GM12878 (cell line): ENCODE measurements around the gene PRG3. TPM values are rescaled to one million over a fixed set of nuclear protein-coding genes. Genes with fewer than 3 reads are reported as not detected.

Experiments
- ATAC-seq: fragments of 200-7000 bp; cut with Tn5 transposase; 3 replicates; pipeline ENCODE4 v1.9.1; 2020; ENCODE audit warnings: mild to moderate bottlenecking, moderate library complexity
- BruUV-seq: library from RNA; stranded (reverse); fragments of 400-500 nt; replicated peaks from 2 replicates; lab custom pipeline; 2021; lab: Mats Ljungman, UMichigan
- CTCF ChIA-PET: fragments of 300-600 bp; sonication (Branson Sonifier 250); formaldehyde crosslinking; extraction: SDS; loops from one replicate; lab custom pipeline; 2021; ENCODE audit warnings: inconsistent platforms; lab: Yijun Ruan, JAX
- POLR2A ChIA-PET: fragments of 350-600 bp; formaldehyde crosslinking; extraction: SDS; loops from one replicate; lab custom pipeline; 2021; ENCODE audit warnings: inconsistent platforms; lab: Charles Lee
- RAD21 ChIA-PET: fragments of 300-600 bp; sonication (Branson Sonifier 250); formaldehyde crosslinking; loops from one replicate; lab custom pipeline; 2023; ENCODE audit warnings: antibody characterized with exemption; ENCODE audit not compliant: unreplicated experiment; lab: Charles Lee
- SMC1A ChIA-PET: fragments of 300-600 bp; sonication (Branson Sonifier 250); formaldehyde crosslinking; loops from one replicate; lab custom pipeline; 2023; ENCODE audit not compliant: unreplicated experiment, uncharacterized antibody; lab: Charles Lee
- DNase-seq: peaks from one replicate; pipeline ENCODE4 v3.0.0-alpha.2; 2011; ENCODE audit warnings: low read depth, low spot score
- FAIRE-seq: peaks from 3 replicates; lab custom pipeline; 2011; peaks lifted over from hg19 to GRCh38; lab: Jason Lieb, UNC
- H2AFZ ChIP-seq: 2 replicates; pipeline ENCODE4 v1.6.0; 2011; ENCODE audit warnings: low read depth, low read length, control low read depth; ENCODE audit not compliant: control insufficient read depth
- H3K27ac ChIP-seq: 2 replicates; pipeline ENCODE4 v1.5.1; 2011; ENCODE audit warnings: control low read depth; ENCODE audit not compliant: control insufficient read depth, insufficient read depth
- H3K27me3 ChIP-seq, 2 experiments: replicated peaks in 1 of 2; 2 replicates each; pipeline versions ENCODE4 v1.6.0 to v1.6.1; 2011; ENCODE audit warnings: low read length in 1 of 2; ENCODE audit not compliant: control insufficient read depth in 2 of 2, insufficient read depth in 2 of 2
- H3K36me3 ChIP-seq, 2 experiments: 2 replicates each; pipeline ENCODE4 v1.5.1; 2011; ENCODE audit warnings: low read length in 1 of 2; ENCODE audit not compliant: control insufficient read depth in 2 of 2, insufficient read depth in 2 of 2
- H3K4me1 ChIP-seq: 2 replicates; pipeline ENCODE4 v1.6.1; 2011; ENCODE audit warnings: mild to moderate bottlenecking, low read length, moderate library complexity, mixed read lengths; ENCODE audit not compliant: control insufficient read depth, insufficient read depth
- H3K4me2 ChIP-seq: 2 replicates; pipeline ENCODE4 v1.6.0; 2011; ENCODE audit warnings: control low read depth; ENCODE audit not compliant: control insufficient read depth, insufficient read depth
- H3K4me3 ChIP-seq: fragments of 200-600 bp; sonication (generic); 2 replicates; pipeline ENCODE4 v1.5.1; 2016
- H3K79me2 ChIP-seq: 2 replicates; pipeline ENCODE4 v1.6.0; 2011; ENCODE audit warnings: low read length; ENCODE audit not compliant: control insufficient read depth, insufficient read depth
- H3K9ac ChIP-seq: 2 replicates; pipeline ENCODE4 v1.8.0; 2011; ENCODE audit warnings: low read length, control low read depth, mixed read lengths; ENCODE audit not compliant: control insufficient read depth, insufficient read depth
- H3K9me3 ChIP-seq: replicated peaks from 3 replicates; pipeline ENCODE4 v1.5.1; 2011; ENCODE audit warnings: mild to moderate bottlenecking, low read length; ENCODE audit not compliant: control insufficient read depth, insufficient read depth
- H4K20me1 ChIP-seq: 2 replicates; pipeline ENCODE4 v1.6.0; 2011; ENCODE audit not compliant: control insufficient read depth, insufficient read depth
- BRCA1 ChIP-seq: IDR thresholded peaks from 2 replicates; pipeline ENCODE4 v1.6.1; 2011; ENCODE audit warnings: low read depth, low read length, improper control_type of control experiment
- CREM ChIP-seq: IDR thresholded peaks from 2 replicates; pipeline ENCODE4 v1.6.1; 2014; ENCODE audit warnings: antibody characterized with exemption, low read depth
- E2F8 ChIP-seq: fragments of 450-650 bp; IDR thresholded peaks from 2 replicates; pipeline ENCODE4 v1.6.1; 2018; ENCODE audit warnings: mild to moderate bottlenecking, low read depth, moderate library complexity; ENCODE audit not compliant: partially characterized antibody
- GABPA ChIP-seq: IDR thresholded peaks from 2 replicates; pipeline ENCODE4 v1.6.1; 2014; ENCODE audit warnings: antibody characterized with exemption, low read depth, mild to moderate bottlenecking, inconsistent platforms
- RAD51 ChIP-seq: fragments of 450-650 bp; IDR thresholded peaks from 2 replicates; pipeline ENCODE4 v1.6.1; 2016; ENCODE audit warnings: moderate library complexity, mild to moderate bottlenecking, inconsistent platforms
- REST ChIP-seq: IDR thresholded peaks from 2 replicates; pipeline ENCODE4 v1.6.1; 2012; ENCODE audit warnings: mild to moderate bottlenecking, low read depth, low read length
- RFX5 ChIP-seq: IDR thresholded peaks from 2 replicates; pipeline ENCODE4 v1.6.1; 2011; ENCODE audit warnings: low read depth, low read length, improper control_type of control experiment
- ZBTB33 ChIP-seq: fragments of 450-650 bp; IDR thresholded peaks from 2 replicates; pipeline ENCODE4 v1.6.1; 2017; ENCODE audit warnings: mild to moderate bottlenecking
- WGBS: methylation state at CpG from one replicate; pipeline ENCODE4 v1.1.6; 2016; ENCODE audit warnings: low lambda C conversion rate; ENCODE audit not compliant: insufficient replicate concordance, insufficient coverage; ENCODE audit errors: missing lambda C conversion rate; 5-methylcytosine and 5-hydroxymethylcytosine counted together
- in situ Hi-C: fragments of 300-500 bp; cut with MboI; formaldehyde crosslinking; loops from 9 replicates; pipeline ENCODE4 v1.14.3; 2018; ENCODE audit warnings: mixed read lengths
- intact Hi-C: fragments of 100-400 bp; cut with micrococcal nuclease; formaldehyde crosslinking; loops from one replicate; pipeline ENCODE4 v1.14.2; 2022; ENCODE audit not compliant: unreplicated experiment
- polyA plus RNA-seq, 11 experiments: library from polyadenylated mRNA; depleted of rRNA in 4 of 11; unstranded in 6 of 11; stranded (reverse) in 5 of 11; fragments of >200 nt; fragmentation: Nextera tagmentation in 4 of 11; fragmentation: Illumina TruSeq in 1 of 11; extraction: Ambion mirVana in 4 of 11; extraction: Trizol in 1 of 11; gene quantifications; 1 replicate in 1 of 11; 2 replicates in 10 of 11; pipeline versions ENCODE4 v1.2.1 to v1.2.3, GENCODE V29; 2011 to 2016; ENCODE audit warnings: inconsistent platforms in 2 of 11, missing spikeins in 2 of 11, low read depth in 1 of 11
- total RNA-seq, 4 experiments: library from RNA; depleted of rRNA in 3 of 4; stranded (reverse); fragments of >200 nt in 3 of 4; fragmentation: Illumina TruSeq in 1 of 4; extraction: Trizol in 1 of 4; gene quantifications; 2 replicates each; pipeline versions ENCODE4 v1.2.1 to v1.2.3, GENCODE V29; 2013 to 2021
- TF ChIP-seq, protein P1 (sequence below): IDR thresholded peaks from 2 replicates; pipeline ENCODE4 v1.6.1; 2012; ENCODE audit warnings: low read depth, low read length, improper control_type of control experiment
- TF ChIP-seq, protein P2 (sequence below): fragments of 450-650 bp; IDR thresholded peaks from 2 replicates; pipeline ENCODE4 v1.6.1; 2018; ENCODE audit warnings: borderline replicate concordance, mild to moderate bottlenecking; ENCODE audit not compliant: partially characterized antibody

Gene PRG3
- total and polyA plus RNA-seq, 10 of the 15 experiments (the other 5 are each of a cell fraction or from before 2014, with no cell fraction given): not detected

DNA sequence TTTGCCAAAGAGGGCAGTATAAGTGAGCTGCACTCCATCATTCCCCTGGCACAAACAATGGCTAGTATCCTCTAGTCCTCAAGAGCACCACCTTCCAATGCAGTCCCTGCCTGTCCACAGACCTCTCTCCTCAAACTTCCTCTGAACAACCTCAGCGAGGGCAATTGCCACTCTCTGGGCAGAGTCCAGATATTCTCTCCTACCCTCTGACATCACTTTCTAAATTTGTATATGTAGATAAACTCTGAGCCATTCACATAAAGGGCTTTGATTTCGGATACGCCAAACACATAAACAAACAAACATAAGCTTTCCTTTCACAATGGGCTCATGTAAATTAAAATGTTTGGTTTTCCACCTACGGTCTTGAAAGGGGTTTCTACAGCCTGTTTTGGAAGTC is 49.0 kb upstream of the PRG3 start:
- Histone ChIP-seq H3K9me3 (no peaks in the 10 kb centered on the region), H2AFZ (no peak overlapping the region), H3K27ac (no peak overlapping the region), H3K27me3 (no peaks in the 10 kb centered on the region), H3K4me2 (no peak overlapping the region), H3K9ac (no peak overlapping the region), H3K79me2 (peaks cover 22% of the 10 kb centered on the region), H3K4me1 (peaks cover 20% of the 10 kb centered on the region), H4K20me1 (no peaks in the 10 kb centered on the region), H3K36me3 (peaks cover 0 to 1% of the 10 kb centered on the region in 2 experiments; a peak in 1 of 4 replicates), H3K4me3 (no peak overlapping the region)
- ChIA-PET SMC1A (interaction anchor here (1.1 to 1.6 kb wide), 4 partner anchors 13 to 84 kb away, joined by 3 to 4 read pairs (median 4); no protein-coding TSS in a partner anchor), CTCF (interaction anchor here (0.9 to 6.4 kb wide), 6 partner anchors 8 to 211 kb away, joined by 3 to 40 read pairs (median 5); no protein-coding TSS in a partner anchor), RAD21 (interaction anchor here (1.4 kb wide), 1 partner anchor 86 kb away, joined by 4 read pairs; no protein-coding TSS in a partner anchor), POLR2A (interaction anchor here (0.6 to 1.5 kb wide), 4 partner anchors 12 to 225 kb away, joined by 3 to 5 read pairs (median 4); no protein-coding TSS in a partner anchor)
- intact Hi-C loops: loop anchor here (5.0 kb wide), 1 partner anchor 47 kb away; no protein-coding TSS in a partner anchor
- FAIRE-seq: no peak
- BruUV-seq: no TSS peak
- no peak for ATAC-seq
- in situ Hi-C loops: no loop called here
- 60% methylated on average over 4 of the region's 4 CpGs for WGBS
- no peak for DNase-seq
- TF ChIP-seq, protein P1, sequence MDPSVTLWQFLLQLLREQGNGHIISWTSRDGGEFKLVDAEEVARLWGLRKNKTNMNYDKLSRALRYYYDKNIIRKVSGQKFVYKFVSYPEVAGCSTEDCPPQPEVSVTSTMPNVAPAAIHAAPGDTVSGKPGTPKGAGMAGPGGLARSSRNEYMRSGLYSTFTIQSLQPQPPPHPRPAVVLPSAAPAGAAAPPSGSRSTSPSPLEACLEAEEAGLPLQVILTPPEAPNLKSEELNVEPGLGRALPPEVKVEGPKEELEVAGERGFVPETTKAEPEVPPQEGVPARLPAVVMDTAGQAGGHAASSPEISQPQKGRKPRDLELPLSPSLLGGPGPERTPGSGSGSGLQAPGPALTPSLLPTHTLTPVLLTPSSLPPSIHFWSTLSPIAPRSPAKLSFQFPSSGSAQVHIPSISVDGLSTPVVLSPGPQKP: no peak
- TF ChIP-seq RFX5 (no peak), REST (no peak), GABPA (no peak), E2F8 (no peak), ZBTB33 (no peak), CREM (no peak), BRCA1 (no peak), RAD51 (no peak)
- TF ChIP-seq, protein P2, sequence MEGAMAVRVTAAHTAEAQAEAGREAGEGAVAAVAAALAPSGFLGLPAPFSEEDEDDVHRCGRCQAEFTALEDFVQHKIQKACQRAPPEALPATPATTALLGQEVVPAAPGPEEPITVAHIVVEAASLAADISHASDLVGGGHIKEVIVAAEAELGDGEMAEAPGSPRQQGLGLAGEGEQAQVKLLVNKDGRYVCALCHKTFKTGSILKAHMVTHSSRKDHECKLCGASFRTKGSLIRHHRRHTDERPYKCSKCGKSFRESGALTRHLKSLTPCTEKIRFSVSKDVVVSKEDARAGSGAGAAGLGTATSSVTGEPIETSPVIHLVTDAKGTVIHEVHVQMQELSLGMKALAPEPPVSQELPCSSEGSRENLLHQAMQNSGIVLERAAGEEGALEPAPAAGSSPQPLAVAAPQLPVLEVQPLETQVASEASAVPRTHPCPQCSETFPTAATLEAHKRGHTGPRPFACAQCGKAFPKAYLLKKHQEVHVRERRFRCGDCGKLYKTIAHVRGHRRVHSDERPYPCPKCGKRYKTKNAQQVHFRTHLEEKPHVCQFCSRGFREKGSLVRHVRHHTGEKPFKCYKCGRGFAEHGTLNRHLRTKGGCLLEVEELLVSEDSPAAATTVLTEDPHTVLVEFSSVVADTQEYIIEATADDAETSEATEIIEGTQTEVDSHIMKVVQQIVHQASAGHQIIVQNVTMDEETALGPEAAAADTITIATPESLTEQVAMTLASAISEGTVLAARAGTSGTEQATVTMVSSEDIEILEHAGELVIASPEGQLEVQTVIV: no peak
